ENCODE results near the gene AATK.

- no peak for TF ChIP-seq CTCF (conservative IDR thresholded peaks at IDR 0.05; ENCODE audit: low read depth, low read length)
- TF ChIP-seq BHLHE40 (IDR thresholded peaks at IDR 0.05; ENCODE audit: low read depth, low read length): no peak
- TF ChIP-seq USF2 (IDR thresholded peaks at IDR 0.05; ENCODE audit: low read depth, low read length): no peak
- no peak for TF ChIP-seq RCOR1 (IDR thresholded peaks at IDR 0.05; ENCODE audit: insufficient replicate concordance, low read length)
- no peak for TF ChIP-seq SMC3 (IDR thresholded peaks at IDR 0.05; ENCODE audit: low read depth, low read length)
- no peak for TF ChIP-seq POLR2A (IDR thresholded peaks at IDR 0.05; ENCODE audit: low read depth, low read length)
- TF ChIP-seq MXI1 (IDR thresholded peaks at IDR 0.05; ENCODE audit: borderline replicate concordance, low read depth, low read length): no peak
- no peak for TF ChIP-seq CEBPB (IDR thresholded peaks at IDR 0.05; ENCODE audit: low read depth, low read length)
These were observed 5.1 kb downstream of the AATK start for GRCh38 chr17:81160747-81161453.

Measured in IMR-90 (cell line).